ENCODE measurements around the gene NEK8.
"Not testable (repeated sequence)": the region's sequence is repeated elsewhere in the genome, so short reads cannot be mapped to it uniquely, and the experiment has no call there.

The NEK8 gene

DNA sequence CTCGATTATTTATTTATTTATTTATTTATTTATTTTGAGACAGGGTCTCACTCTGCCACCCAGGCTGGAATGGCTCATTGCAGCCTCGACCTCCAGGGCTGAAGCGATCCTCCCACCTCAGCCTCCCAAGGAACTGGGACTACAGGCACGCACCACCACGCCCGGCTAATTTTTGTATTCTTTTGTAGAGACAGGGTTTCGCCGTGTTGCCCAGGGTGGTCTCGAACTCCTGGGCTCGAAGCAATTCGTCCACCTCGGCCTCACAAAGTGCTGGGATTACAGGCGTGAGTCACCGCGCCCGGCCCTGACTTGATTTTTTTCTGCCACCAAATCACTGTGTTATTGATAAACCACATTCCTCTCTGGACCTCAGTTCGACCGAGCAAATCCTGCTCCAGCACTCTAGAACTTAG is 9.6 kb upstream of the NEK8 start:
- WGBS, 2 experiments (ENCODE audit: insufficient coverage in 2 of 2): 22 to 26% methylated on average over 14 to 16 of the region's 18 CpGs
- H3K27ac ChIP-seq (ENCODE audit: low read depth, low read length, severe bottlenecking): peak overlapping the region; percentile 97
- peaks cover 26% of the 10 kb centered on the region for H3K4me1 ChIP-seq (ENCODE audit: control insufficient read depth, insufficient read depth, low read length, poor library complexity, severe bottlenecking)
- no peaks in the 10 kb centered on the region for H3K9me3 ChIP-seq (ENCODE audit: control insufficient read depth, low read length)
- H3K4me3 ChIP-seq (ENCODE audit: extremely low read depth, insufficient read depth, low read length, poor library complexity, severe bottlenecking): peak overlapping the region; percentile 93
- H3K36me3 ChIP-seq (ENCODE audit: control insufficient read depth, insufficient read depth, low read length): peaks cover 60% of the 10 kb centered on the region

DNA sequence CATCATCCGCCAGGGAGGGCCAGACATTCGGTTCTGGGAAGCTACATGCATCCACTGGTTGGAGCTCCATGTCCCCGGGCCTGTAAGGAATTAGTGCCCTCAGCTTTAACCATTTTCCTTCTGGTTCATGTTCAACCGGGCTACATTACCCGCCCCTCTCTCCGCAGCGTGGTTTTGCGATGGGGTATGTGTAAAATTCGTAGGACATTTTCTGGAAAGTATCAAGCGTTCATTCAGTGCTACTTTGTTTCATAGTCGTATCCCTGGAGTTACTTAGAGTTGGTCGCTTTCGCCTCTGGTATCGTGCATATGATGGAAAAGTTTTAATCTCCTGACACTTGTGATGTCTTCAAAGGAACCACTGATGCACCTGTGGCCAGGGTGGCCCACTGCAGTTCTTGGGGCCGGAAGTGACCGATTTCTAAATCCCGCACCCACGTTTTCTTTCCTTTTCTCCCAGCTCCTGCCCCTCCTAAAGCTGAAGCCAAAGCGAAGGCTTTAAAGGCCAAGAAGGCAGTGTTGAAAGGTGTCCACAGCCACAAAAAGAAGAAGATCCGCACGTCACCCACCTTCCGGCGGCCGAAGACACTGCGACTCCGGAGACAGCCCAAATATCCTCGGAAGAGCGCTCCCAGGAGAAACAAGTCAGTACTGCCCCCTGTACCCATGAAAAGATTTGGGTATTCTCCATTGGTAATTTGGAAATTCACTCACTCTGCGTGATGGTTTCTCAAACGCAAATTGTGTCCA is 8.2 kb upstream of the NEK8 start:
- H3K36me3 ChIP-seq (ENCODE audit: control insufficient read depth, insufficient read depth, low read length): peaks cover 53% of the 10 kb centered on the region
- peak overlapping the region; percentile 93 for H3K4me3 ChIP-seq (ENCODE audit: extremely low read depth, insufficient read depth, low read length, poor library complexity, severe bottlenecking)
- H3K9me3 ChIP-seq (ENCODE audit: control insufficient read depth, low read length): no peaks in the 10 kb centered on the region
- H3K4me1 ChIP-seq (ENCODE audit: control insufficient read depth, insufficient read depth, low read length, poor library complexity, severe bottlenecking): peaks cover 37% of the 10 kb centered on the region
- peak overlapping the region; percentile 97 for H3K27ac ChIP-seq (ENCODE audit: low read depth, low read length, severe bottlenecking)
- 0 to 1% methylated on average over 11 to 15 of the region's 30 CpGs for WGBS, 2 experiments (ENCODE audit: insufficient coverage in 2 of 2)

DNA sequence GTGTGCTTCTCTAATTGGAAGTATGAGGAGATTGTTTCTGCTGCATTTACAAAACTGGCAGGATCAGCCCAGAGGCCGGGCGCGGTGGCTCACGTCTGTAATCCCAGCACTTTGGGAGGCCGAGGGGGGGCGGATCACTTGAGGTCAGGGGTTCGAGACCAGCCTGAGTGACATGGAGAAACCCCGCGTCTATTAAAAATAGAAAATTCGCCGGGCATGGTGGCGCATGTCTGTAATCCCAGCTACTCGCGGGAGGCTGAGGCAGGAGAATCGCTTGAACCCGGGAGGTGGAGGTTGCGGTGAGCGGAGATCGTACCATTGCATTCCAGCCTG is 7.6 kb upstream of the NEK8 start:
- WGBS, 2 experiments (ENCODE audit: insufficient coverage in 2 of 2): 13 to 23% methylated on average over 14 to 19 of the region's 19 CpGs
- H3K9me3 ChIP-seq (ENCODE audit: control insufficient read depth, low read length): not testable (repeated sequence)
- H3K36me3 ChIP-seq (ENCODE audit: control insufficient read depth, insufficient read depth, low read length): peaks cover 48% of the 10 kb centered on the region
- peak overlapping the region; percentile 93 for H3K4me3 ChIP-seq (ENCODE audit: extremely low read depth, insufficient read depth, low read length, poor library complexity, severe bottlenecking)
- peak overlapping the region; percentile 41 for H3K27ac ChIP-seq (ENCODE audit: low read depth, low read length, severe bottlenecking)
- peaks cover 35% of the 10 kb centered on the region for H3K4me1 ChIP-seq (ENCODE audit: control insufficient read depth, insufficient read depth, low read length, poor library complexity, severe bottlenecking)

DNA sequence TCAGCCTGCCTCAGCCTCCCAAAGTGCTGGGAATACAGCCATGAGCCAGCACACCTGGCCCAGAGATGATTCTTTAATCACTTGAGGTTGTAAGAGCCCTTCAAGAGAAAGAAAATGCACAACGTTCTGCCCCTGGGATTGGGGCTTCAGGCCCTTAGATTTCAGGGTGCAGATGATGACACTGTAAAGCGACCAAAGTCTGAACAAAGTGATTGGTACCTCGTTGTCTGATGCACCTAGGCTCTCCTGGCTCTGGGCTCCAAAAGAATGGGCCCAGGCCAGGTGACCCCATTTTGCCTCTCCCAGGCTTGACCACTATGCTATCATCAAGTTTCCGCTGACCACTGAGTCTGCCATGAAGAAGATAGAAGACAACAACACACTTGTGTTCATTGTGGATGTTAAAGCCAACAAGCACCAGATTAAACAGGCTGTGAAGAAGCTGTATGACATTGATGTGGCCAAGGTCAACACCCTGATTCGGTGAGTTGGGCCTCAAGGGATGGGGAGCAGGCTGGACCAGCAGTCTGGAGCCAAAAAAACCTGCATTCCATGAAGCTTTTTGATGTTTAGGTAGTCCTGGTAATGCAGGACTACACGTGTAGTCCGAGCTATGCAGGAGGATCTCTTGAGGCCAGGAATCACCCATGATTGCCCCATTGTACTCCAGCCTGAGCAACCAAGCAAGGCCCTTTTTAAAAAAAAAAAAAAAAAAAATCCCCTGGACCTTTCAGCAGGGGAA is 6.0 kb upstream of the NEK8 start:
- H3K9me3 ChIP-seq (ENCODE audit: control insufficient read depth, low read length): no peaks in the 10 kb centered on the region
- H3K36me3 ChIP-seq (ENCODE audit: control insufficient read depth, insufficient read depth, low read length): peaks cover 45% of the 10 kb centered on the region
- peaks cover 35% of the 10 kb centered on the region for H3K4me1 ChIP-seq (ENCODE audit: control insufficient read depth, insufficient read depth, low read length, poor library complexity, severe bottlenecking)
- H3K4me3 ChIP-seq (ENCODE audit: extremely low read depth, insufficient read depth, low read length, poor library complexity, severe bottlenecking): peak overlapping the region; percentile 93
- H3K27ac ChIP-seq (ENCODE audit: low read depth, low read length, severe bottlenecking): peak overlapping the region; percentile 64
- 87 to 88% methylated on average over 5 to 6 of the region's 7 CpGs for WGBS, 2 experiments (ENCODE audit: insufficient coverage in 2 of 2)

DNA sequence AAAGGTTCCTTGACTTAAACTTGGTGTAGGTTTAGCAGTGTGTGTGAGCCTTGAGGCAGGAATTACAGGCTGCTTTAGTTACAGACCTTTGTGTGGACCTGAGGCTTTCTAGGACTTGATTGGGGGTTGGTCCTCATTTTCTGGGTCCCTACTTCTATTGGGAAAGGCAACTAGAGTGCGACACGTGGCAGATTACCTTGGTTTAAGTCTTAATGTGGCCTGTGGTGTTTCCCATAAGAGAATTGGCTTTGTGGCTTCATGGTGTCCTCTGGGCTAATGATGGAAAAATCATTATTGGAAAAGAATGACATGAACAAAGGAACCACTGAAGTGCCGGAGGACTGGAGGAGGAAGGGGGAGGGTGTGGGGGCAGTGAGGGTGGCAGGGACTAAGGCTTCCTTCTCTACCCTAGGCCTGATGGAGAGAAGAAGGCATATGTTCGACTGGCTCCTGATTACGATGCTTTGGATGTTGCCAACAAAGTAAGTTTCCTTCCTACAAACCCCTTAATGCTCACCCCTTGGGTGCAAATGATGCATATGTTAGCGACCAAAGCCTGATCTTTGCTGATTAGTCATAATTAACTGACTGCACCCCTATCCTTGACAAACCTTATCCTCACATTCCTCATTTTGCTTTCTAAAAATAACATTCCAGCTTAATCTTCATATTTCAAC is 5.3 kb upstream of the NEK8 start:
- Histone ChIP-seq H3K4me3 (ENCODE audit: extremely low read depth, insufficient read depth, low read length, poor library complexity, severe bottlenecking) (peak overlapping the region; percentile 14), H3K9me3 (ENCODE audit: control insufficient read depth, low read length) (no peaks in the 10 kb centered on the region), H3K27ac (ENCODE audit: low read depth, low read length, severe bottlenecking) (peak overlapping the region; percentile 64), H3K36me3 (ENCODE audit: control insufficient read depth, insufficient read depth, low read length) (peaks cover 45% of the 10 kb centered on the region), H3K4me1 (ENCODE audit: control insufficient read depth, insufficient read depth, low read length, poor library complexity, severe bottlenecking) (peaks cover 35% of the 10 kb centered on the region)
- 82 to 91% methylated on average over 5 to 6 of the region's 6 CpGs for WGBS, 2 experiments (ENCODE audit: insufficient coverage in 2 of 2)

DNA sequence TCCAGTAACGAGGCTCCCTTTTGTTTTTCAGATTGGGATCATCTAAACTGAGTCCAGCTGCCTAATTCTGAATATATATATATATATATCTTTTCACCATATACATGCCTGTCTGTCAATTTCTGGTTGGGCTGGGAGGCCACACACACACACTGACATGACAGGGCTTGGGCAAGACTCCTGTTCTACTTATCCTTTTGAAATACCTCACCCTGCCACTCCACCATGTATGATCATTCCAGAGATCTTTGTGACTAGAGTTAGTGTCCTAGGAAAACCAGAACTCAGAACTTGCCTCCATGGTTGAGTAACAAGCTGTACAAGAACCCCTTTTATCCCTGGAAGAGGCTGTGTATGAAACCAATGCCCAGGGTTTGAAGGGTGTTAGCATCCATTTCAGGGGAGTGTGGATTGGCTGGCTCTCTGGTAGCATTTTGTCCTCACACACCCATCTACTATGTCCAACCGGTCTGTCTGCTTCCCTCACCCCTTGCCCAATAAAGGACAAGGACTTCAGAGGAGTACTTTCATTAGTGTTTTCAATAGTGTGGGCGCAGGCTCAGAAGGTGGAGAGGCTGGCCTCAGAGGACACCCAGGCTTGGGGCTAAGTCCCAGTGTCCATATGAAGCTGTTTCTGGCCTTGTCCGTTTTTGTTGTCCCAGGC is 4.6 kb upstream of the NEK8 start:
- Histone ChIP-seq H3K4me1 (ENCODE audit: control insufficient read depth, insufficient read depth, low read length, poor library complexity, severe bottlenecking) (peaks cover 35% of the 10 kb centered on the region), H3K27ac (ENCODE audit: low read depth, low read length, severe bottlenecking) (peak overlapping the region; percentile 89), H3K36me3 (ENCODE audit: control insufficient read depth, insufficient read depth, low read length) (peaks cover 45% of the 10 kb centered on the region)
- H3K9me3 ChIP-seq (ENCODE audit: control insufficient read depth, low read length); H3K4me3 ChIP-seq (ENCODE audit: extremely low read depth, insufficient read depth, low read length, poor library complexity, severe bottlenecking): not testable (repeated sequence)
- WGBS, 2 experiments (ENCODE audit: insufficient coverage in 2 of 2): 84 to 100% methylated on average over 1 to 2 of the region's 4 CpGs

DNA sequence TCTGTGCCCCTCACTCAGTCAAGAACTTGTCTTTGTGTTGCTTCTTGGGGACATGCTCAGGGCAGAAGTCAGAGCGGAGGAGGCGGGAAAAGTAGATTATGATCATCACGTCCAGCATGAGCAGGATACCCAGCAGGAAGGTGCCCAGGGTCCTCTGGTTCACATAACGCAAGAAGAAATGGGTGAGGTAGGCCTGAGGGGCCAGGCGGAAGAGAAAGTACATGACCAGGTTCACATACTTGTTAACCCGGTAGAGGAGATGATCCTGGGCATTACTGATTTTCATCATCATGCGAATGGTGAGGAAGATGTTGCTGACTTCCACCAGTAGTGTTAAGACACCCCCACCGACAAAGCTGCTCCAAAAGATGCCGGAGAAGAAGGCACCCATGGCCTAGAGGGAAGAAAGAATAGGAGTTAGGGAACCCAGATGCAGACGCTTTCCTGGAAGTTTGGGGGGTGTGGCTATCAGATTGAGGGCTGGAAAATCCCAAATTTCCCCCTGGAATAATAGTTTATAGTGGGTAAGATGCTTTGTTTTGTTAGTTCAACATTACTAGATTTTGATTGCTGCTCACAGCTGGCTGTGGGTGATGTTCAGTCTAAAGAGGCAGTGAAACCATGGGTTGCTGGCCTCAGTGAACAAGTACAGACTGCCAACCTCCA is 4.0 kb upstream of the NEK8 start:
- Histone ChIP-seq H3K4me3 (ENCODE audit: extremely low read depth, insufficient read depth, low read length, poor library complexity, severe bottlenecking) (peak overlapping the region; percentile 65), H3K9me3 (ENCODE audit: control insufficient read depth, low read length) (no peaks in the 10 kb centered on the region), H3K27ac (ENCODE audit: low read depth, low read length, severe bottlenecking) (peak overlapping the region; percentile 89), H3K36me3 (ENCODE audit: control insufficient read depth, insufficient read depth, low read length) (peaks cover 45% of the 10 kb centered on the region), H3K4me1 (ENCODE audit: control insufficient read depth, insufficient read depth, low read length, poor library complexity, severe bottlenecking) (peaks cover 35% of the 10 kb centered on the region)
- 82 to 86% methylated on average over 9 to 10 of the region's 10 CpGs for WGBS, 2 experiments (ENCODE audit: insufficient coverage in 2 of 2)

DNA sequence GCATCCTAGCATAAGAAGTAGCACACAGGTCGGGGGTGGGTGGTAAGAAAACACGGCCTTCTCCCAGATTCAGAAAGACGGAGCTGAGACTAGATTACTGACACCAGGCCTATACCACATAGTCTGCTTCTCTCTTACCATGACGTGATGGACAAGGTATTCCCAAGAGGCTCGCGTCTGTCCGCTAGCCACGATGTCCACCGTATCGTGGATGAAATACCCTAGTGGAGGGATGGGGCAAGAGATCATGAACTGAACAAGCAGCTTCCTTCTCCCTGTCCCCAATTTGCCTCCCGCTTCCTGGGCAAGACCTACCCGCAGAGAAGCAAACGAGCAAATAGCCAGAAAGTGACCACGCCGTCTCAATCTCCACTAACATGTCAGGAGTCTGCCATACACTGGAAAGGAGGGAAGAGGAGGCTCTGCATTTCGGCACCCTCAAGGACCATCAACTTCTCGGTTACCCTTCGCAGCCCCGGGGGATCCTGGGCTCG is 3.4 kb upstream of the NEK8 start:
- Histone ChIP-seq H3K9me3 (ENCODE audit: control insufficient read depth, low read length) (no peaks in the 10 kb centered on the region), H3K4me3 (ENCODE audit: extremely low read depth, insufficient read depth, low read length, poor library complexity, severe bottlenecking) (peak overlapping the region; percentile 65), H3K36me3 (ENCODE audit: control insufficient read depth, insufficient read depth, low read length) (peaks cover 45% of the 10 kb centered on the region), H3K4me1 (ENCODE audit: control insufficient read depth, insufficient read depth, low read length, poor library complexity, severe bottlenecking) (peaks cover 35% of the 10 kb centered on the region), H3K27ac (ENCODE audit: low read depth, low read length, severe bottlenecking) (peak overlapping the region; percentile 89)
- WGBS, 2 experiments (ENCODE audit: insufficient coverage in 2 of 2): 6 to 12% methylated on average over 3 to 15 of the region's 20 CpGs

DNA sequence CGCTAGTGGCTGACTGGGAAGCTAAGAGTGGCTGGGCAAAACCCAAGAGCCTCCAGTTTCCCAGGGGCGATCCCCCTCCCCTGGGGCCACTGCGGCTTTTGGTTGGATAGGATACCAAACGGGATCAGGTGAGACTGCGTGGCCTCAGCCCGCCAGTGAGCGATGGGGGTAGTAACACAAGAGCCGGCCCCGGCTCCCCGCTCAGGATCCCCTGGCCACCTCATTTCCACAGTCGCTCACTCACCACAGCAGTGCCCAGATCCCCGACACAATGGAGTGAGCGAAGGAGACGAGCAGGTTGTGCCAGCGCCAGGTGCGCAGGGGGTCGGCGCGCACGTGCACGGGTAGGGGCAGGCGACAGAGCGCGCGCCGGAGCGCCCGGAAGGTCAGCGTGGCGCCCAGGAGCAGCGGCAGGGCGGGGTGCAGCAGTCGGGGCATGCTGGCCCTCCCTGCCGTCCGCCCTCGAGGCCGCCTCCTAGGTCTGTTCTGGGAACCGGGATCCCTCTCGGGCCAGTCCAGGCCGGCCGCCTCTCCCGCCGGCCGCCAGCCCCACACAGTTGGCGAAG is 2.8 kb upstream of the NEK8 start:
- Histone ChIP-seq H3K27ac (ENCODE audit: low read depth, low read length, severe bottlenecking) (peak overlapping the region; percentile 89), H3K36me3 (ENCODE audit: control insufficient read depth, insufficient read depth, low read length) (peaks cover 39% of the 10 kb centered on the region), H3K9me3 (ENCODE audit: control insufficient read depth, low read length) (no peaks in the 10 kb centered on the region), H3K4me1 (ENCODE audit: control insufficient read depth, insufficient read depth, low read length, poor library complexity, severe bottlenecking) (peaks cover 35% of the 10 kb centered on the region), H3K4me3 (ENCODE audit: extremely low read depth, insufficient read depth, low read length, poor library complexity, severe bottlenecking) (peak overlapping the region; percentile 65)
- WGBS, 2 experiments (ENCODE audit: insufficient coverage in 2 of 2): 0 to 1% methylated on average over 21 to 32 of the region's 45 CpGs

DNA sequence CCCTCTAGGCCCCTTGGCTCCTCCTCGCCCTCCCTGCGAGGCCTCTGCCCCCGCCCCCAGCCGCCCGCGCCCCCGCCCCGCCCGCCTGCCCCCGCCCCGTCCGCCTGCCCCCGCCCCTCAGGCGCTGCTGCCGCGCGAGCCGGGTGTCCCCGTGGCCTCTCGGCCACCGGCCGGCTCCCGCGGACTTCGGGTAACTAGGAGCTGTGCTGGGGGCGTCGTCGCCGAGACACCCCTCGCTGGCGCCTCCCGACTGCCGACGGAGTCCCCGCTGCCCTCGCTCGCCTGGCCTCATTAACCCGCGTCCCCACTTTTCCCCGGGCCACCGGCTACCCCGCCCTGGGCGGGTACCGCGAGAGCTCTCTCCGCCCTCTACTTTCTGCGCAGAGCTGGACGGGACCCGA is 2.4 kb upstream of the NEK8 start, which contains the start of gene TLCD1:
Gene TLCD1, minus strand, starts transcription at position 8 of the 401 bp plus-strand sequence. CDS start 136 bp downstream, outside the sequence.
- H3K9me3 ChIP-seq (ENCODE audit: control insufficient read depth, low read length): no peaks in the 10 kb centered on the region
- H3K27ac ChIP-seq (ENCODE audit: low read depth, low read length, severe bottlenecking): peak within 1 kb of the TSS; percentile 89
- peaks cover 35% of the 10 kb centered on the region for H3K4me1 ChIP-seq (ENCODE audit: control insufficient read depth, insufficient read depth, low read length, poor library complexity, severe bottlenecking)
- H3K36me3 ChIP-seq (ENCODE audit: control insufficient read depth, insufficient read depth, low read length): peaks cover 35% of the 10 kb centered on the region
- 0% methylated on average over 32 to 40 of the region's 49 CpGs for WGBS, 2 experiments (ENCODE audit: insufficient coverage in 2 of 2)
- peak within 1 kb of the TSS; percentile 65 for H3K4me3 ChIP-seq (ENCODE audit: extremely low read depth, insufficient read depth, low read length, poor library complexity, severe bottlenecking)

Measured in mesodermal cell (in vitro differentiated cells).